ENCODE results near the gene IPCEF1.
"Not testable (repeated sequence)": the region's sequence is repeated elsewhere in the genome, so short reads cannot be mapped to it uniquely, and the experiment has no call there.

IPCEF1 gene

GRCh38 chr6:154197196-154197860, 159.3 kb downstream of the IPCEF1 start:
- DNase-seq (ENCODE audit: low read depth): no peak
- no peak overlapping the region for H3K4me3 ChIP-seq (ENCODE audit: low read depth, low read length)
- TF ChIP-seq MYC (IDR thresholded peaks at IDR 0.05; ENCODE audit: low read depth, low read length) (no peak), MAX (IDR thresholded peaks at IDR 0.05; ENCODE audit: low read depth, low read length) (no peak), POLR2A (IDR thresholded peaks at IDR 0.05; ENCODE audit: extremely low read depth, insufficient read length) (no peak), CTCF (IDR thresholded peaks at IDR 0.05; ENCODE audit: low read depth, low read length) (no peak)

- DNase-seq (ENCODE audit: low read depth): no peak
- no peak overlapping the region for H3K4me3 ChIP-seq (ENCODE audit: low read depth, low read length)
- TF ChIP-seq MAX (IDR thresholded peaks at IDR 0.05; ENCODE audit: low read depth, low read length): no peak
- TF ChIP-seq CTCF (IDR thresholded peaks at IDR 0.05; ENCODE audit: low read depth, low read length): no peak
- TF ChIP-seq POLR2A (IDR thresholded peaks at IDR 0.05; ENCODE audit: extremely low read depth, insufficient read length): no peak
- TF ChIP-seq MYC (IDR thresholded peaks at IDR 0.05; ENCODE audit: low read depth, low read length): no peak
Measured at GRCh38 chr6:154196333-154196885, 160.2 kb downstream of the IPCEF1 start.

- TF ChIP-seq POLR2A (IDR thresholded peaks at IDR 0.05; ENCODE audit: extremely low read depth, insufficient read length) (no peak), CTCF (IDR thresholded peaks at IDR 0.05; ENCODE audit: low read depth, low read length) (no peak), MYC (IDR thresholded peaks at IDR 0.05; ENCODE audit: low read depth, low read length) (no peak), MAX (IDR thresholded peaks at IDR 0.05; ENCODE audit: low read depth, low read length) (no peak)
- H3K4me3 ChIP-seq (ENCODE audit: low read depth, low read length): no peak overlapping the region
- no peak for DNase-seq (ENCODE audit: low read depth)
Measured at GRCh38 chr6:154187714-154188113, 168.9 kb downstream of the IPCEF1 start.

- no peak for TF ChIP-seq POLR2A (IDR thresholded peaks at IDR 0.05; ENCODE audit: extremely low read depth, insufficient read length)
- TF ChIP-seq MAX (IDR thresholded peaks at IDR 0.05; ENCODE audit: low read depth, low read length): no peak
- TF ChIP-seq CTCF (IDR thresholded peaks at IDR 0.05; ENCODE audit: low read depth, low read length): no peak
- TF ChIP-seq MYC (IDR thresholded peaks at IDR 0.05; ENCODE audit: low read depth, low read length): no peak
- H3K4me3 ChIP-seq (ENCODE audit: low read depth, low read length): no peak overlapping the region
- DNase-seq (ENCODE audit: low read depth): no peak
Measured at GRCh38 chr6:154187203-154187602, 169.4 kb downstream of the IPCEF1 start.

- no peak for TF ChIP-seq MAX (IDR thresholded peaks at IDR 0.05; ENCODE audit: low read depth, low read length)
- no peak for TF ChIP-seq MYC (IDR thresholded peaks at IDR 0.05; ENCODE audit: low read depth, low read length)
- no peak for TF ChIP-seq CTCF (IDR thresholded peaks at IDR 0.05; ENCODE audit: low read depth, low read length)
- TF ChIP-seq POLR2A (IDR thresholded peaks at IDR 0.05; ENCODE audit: extremely low read depth, insufficient read length): no peak
- H3K4me3 ChIP-seq (ENCODE audit: low read depth, low read length): no peak overlapping the region
- DNase-seq (ENCODE audit: low read depth): no peak
Measured at GRCh38 chr6:154179434-154179833, 177.2 kb downstream of the IPCEF1 start.

GRCh38 chr6:154172393-154172792, 184.2 kb downstream of the IPCEF1 start:
- not testable (repeated sequence) for H3K4me3 ChIP-seq (ENCODE audit: low read depth, low read length); DNase-seq (ENCODE audit: low read depth)

Measured in NB4 (cell line).